ENCODE measurements around the gene UQCC3.

The UQCC3 gene

DNA sequence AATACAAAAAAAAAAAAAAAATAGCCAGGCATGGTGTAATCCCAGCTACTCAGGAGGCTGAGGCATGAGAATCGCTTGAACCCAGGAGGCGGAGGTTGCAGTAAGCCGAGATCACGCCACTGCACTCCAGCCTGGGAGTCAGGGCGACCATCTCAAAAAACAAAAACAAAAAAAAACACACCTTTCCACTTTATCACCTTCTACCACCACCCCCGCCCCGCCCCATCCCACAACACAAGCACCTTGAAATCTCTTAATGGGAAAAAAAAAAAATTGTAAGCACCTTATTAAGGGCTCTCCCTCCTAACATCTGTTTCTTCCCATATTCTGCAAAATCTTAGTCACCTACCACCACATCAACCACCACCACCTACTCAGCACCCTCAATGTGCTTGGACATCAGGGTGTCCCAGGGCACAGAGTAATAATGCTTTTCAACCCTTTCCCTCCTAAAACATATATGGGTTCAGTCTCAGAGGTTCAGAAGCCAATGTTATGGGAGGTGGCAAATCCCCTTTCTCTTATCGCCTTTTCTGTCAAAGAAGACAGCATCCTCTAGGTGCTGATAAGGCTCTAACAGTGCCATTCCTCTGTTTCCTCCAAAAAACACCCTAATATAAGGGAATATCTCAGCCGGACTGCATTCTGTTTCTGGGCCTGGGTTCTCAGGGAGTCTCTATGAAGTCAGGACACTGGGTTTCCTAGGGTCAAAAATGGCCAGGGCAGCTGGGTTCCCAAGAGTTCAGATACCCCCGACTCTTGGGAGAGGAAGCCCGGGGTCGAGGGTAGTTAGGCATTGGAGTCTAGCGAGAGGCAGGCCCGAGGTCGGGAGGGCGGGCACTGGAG is 19.1 kb upstream of the UQCC3 start:
- no peak for TF ChIP-seq CTCF (IDR thresholded peaks at IDR 0.05; ENCODE audit: extremely low read depth, missing control alignments)
- DNase-seq (ENCODE audit: low spot score) = no peak

DNA sequence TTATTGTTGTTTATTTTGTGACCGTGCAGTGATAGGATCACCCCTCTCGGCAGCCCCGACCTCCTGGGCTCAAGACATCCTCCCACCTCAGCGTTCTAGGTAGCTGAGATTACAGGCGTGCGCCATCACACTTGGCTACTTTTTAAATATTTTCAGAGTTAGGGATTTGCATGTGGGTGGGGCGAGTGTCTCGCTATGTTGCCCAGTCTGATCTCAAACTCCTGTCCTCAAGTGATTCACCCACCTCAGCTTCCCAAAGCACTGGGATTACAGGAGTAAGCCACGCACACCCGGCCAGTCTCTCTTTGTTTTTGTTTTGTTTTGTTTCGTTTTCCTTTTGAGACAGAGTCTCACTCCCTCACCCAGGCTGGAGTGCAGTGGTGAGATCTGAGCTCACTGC is 17.2 kb upstream of the UQCC3 start:
- TF ChIP-seq CTCF (IDR thresholded peaks at IDR 0.05; ENCODE audit: extremely low read depth, missing control alignments) = no peak
- no peak for DNase-seq (ENCODE audit: low spot score)

DNA sequence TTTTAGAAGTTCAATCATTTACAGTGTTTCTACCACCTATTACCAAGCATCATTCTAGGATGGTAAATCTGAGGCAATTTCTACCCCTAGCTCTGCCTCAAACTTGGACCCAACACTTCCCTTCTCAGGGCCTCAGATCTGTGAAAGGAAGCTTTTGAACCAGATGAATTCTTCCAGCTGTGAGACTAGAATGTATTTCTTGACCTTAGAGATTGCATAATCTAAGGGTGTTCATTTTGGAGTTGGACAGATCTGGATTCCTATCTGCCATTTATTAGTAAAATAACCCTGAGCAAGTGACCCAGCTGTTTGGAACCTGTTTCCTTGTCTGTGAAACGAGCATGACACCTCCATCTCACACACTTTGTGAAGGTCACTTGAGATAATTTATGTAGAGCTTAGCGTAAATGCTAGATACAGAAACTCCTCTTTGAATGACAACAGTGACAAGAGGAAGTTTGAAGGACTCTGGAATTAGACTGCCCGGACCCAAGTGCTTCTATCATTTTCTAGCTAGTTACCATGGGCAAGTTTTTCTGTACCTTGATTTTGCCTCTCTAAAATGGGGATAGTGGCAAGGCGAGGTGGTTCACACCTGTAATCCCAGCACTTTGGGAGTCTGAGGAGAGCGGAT is 14.6 kb upstream of the UQCC3 start:
- no peak for DNase-seq (ENCODE audit: low spot score)
- no peak for TF ChIP-seq CTCF (IDR thresholded peaks at IDR 0.05; ENCODE audit: extremely low read depth, missing control alignments)

DNA sequence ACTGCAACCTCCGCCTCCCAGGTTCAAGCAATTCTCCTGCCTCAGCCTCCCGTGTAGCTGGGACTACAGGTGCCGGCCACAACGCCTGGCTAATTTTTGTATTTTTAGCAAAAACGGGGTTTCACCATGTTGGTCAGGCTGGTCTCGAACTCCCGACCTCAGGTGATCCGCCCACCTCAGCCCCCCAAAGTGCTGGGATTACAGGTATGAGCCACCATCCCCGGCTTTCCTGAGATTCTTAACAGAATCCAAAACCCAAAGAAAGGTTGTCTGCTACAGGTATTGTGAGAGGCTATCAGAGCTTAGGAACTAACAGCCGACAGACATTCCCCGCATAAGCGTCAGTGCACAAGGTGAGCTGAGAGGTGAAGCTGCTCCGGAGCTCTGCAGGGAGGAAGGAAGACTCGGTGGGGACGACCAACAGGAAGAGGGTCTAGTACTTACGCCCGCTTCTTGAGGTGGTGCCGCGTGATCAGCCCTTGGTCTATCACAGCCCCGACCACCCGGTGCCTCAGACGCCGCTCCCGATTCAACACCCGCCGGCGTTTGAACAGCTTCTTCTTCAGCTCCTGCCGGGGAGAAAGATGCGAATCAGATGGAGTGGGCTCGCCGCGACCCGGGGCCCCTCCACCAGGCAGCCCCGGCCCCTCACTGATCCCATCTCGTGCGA is 6.9 kb upstream of the UQCC3 start:
- peak; percentile 67 for DNase-seq (ENCODE audit: low spot score)
- TF ChIP-seq CTCF (IDR thresholded peaks at IDR 0.05; ENCODE audit: extremely low read depth, missing control alignments) = no peak

GRCh38 chr11:62665075-62665598 is 6.3 kb upstream of the UQCC3 start, which contains the start of the genes C11orf98 and CSKMT:
TSS of gene C11orf98 (minus strand) at chr11:62665210. CDS start at chr11:62665169, 41 bp downstream.
TSS of gene CSKMT (plus strand) at chr11:62665312. CDS start at chr11:62665880, 568 bp downstream.
- peak; percentile 94 for DNase-seq (ENCODE audit: low spot score)
- no peak for TF ChIP-seq CTCF (IDR thresholded peaks at IDR 0.05; ENCODE audit: extremely low read depth, missing control alignments)

GRCh38 chr11:62665599-62666258 is 5.7 kb upstream of the UQCC3 start:
- peak; percentile 41 for DNase-seq (ENCODE audit: low spot score)

More at GRCh38 chr11:62665599-62666258, 5.7 kb upstream of the UQCC3 start:
- no peak for TF ChIP-seq CTCF (IDR thresholded peaks at IDR 0.05; ENCODE audit: extremely low read depth, missing control alignments)
